HG02840 (cell line): ENCODE results near the gene PDIA4.
A peak's percentile ranks its signal among the peaks of the same experiment; 100 is the strongest.
"Not testable (repeated sequence)": the region's sequence is repeated elsewhere in the genome, so short reads cannot be mapped to it uniquely, and the experiment has no call there.

Source experiments
- ATAC-seq: cut with Tn5 transposase; IDR thresholded peaks from one replicate; pipeline ENCODE4 v1.9.1; 2021; ENCODE audit warnings: mild to moderate bottlenecking, moderate library complexity, moderate number of reproducible peaks; ENCODE audit not compliant: unreplicated experiment, low FRiP score

PDIA4 gene

GRCh38 chr7:149028346-149029109, at the start of gene PDIA4:
TSS of gene PDIA4 (minus strand) at chr7:149028505. CDS start at chr7:149028408, 97 bp downstream.
- peak; percentile 96 for ATAC-seq

GRCh38 chr7:149077594-149077993, 49.3 kb upstream of the PDIA4 start:
- no peak for ATAC-seq

- no peak for ATAC-seq
Observed at GRCh38 chr7:149075286-149075685, 47.0 kb upstream of the PDIA4 start.

- ATAC-seq, result no peak
Observed at GRCh38 chr7:149074116-149074885, 46.0 kb upstream of the PDIA4 start.

- no peak for ATAC-seq
Observed at GRCh38 chr7:149072438-149072775, 44.1 kb upstream of the PDIA4 start.

- no peak for ATAC-seq
Observed at GRCh38 chr7:149071641-149072437, 43.5 kb upstream of the PDIA4 start.

GRCh38 chr7:149071182-149071635, 42.9 kb upstream of the PDIA4 start:
- no peak for ATAC-seq

GRCh38 chr7:149070372-149071125, 42.2 kb upstream of the PDIA4 start:
- no peak for ATAC-seq

GRCh38 chr7:149067869-149068268, 39.6 kb upstream of the PDIA4 start:
- ATAC-seq, result no peak

- no peak for ATAC-seq
Observed at GRCh38 chr7:149063476-149063875, 35.2 kb upstream of the PDIA4 start.

- ATAC-seq, result not testable (repeated sequence)
Observed at GRCh38 chr7:149062217-149062899, 34.1 kb upstream of the PDIA4 start.

GRCh38 chr7:149060156-149060555, 31.9 kb upstream of the PDIA4 start:
- ATAC-seq, result no peak

GRCh38 chr7:149053885-149054284, 25.6 kb upstream of the PDIA4 start:
- ATAC-seq, result no peak

GRCh38 chr7:149053384-149053783, 25.1 kb upstream of the PDIA4 start:
- no peak for ATAC-seq

- no peak for ATAC-seq
Observed at GRCh38 chr7:149050941-149051340, 22.6 kb upstream of the PDIA4 start.

- no peak for ATAC-seq
Observed at GRCh38 chr7:149048805-149049204, 20.5 kb upstream of the PDIA4 start.

- no peak for ATAC-seq
Observed at GRCh38 chr7:149046416-149046815, 18.1 kb upstream of the PDIA4 start.

- ATAC-seq, result no peak
Observed at GRCh38 chr7:149043936-149044335, 15.6 kb upstream of the PDIA4 start.

GRCh38 chr7:149041350-149041749, 13.0 kb upstream of the PDIA4 start:
- ATAC-seq, result no peak

- not testable (repeated sequence) for ATAC-seq
Observed at GRCh38 chr7:149038641-149039040, 10.3 kb upstream of the PDIA4 start.
